Measurements from ENCODE around the gene MCTP1.
"Not testable (repeated sequence)": the region's sequence is repeated elsewhere in the genome, so short reads cannot be mapped to it uniquely, and the experiment has no call there.

The MCTP1 gene

GRCh38 chr5:94972268-94972667 lies 312.6 kb downstream of the MCTP1 start:
- DNase-seq (ENCODE audit: low read depth in 2 of 3, low spot score in 2 of 3), result no peak

GRCh38 chr5:94969174-94969573 lies 315.7 kb downstream of the MCTP1 start:
- DNase-seq (ENCODE audit: low read depth in 2 of 3, low spot score in 2 of 3), result no peak

- no peak for DNase-seq (ENCODE audit: low read depth in 2 of 3, low spot score in 2 of 3)
These were observed 316.3 kb downstream of the MCTP1 start for GRCh38 chr5:94968507-94969095.

- DNase-seq (ENCODE audit: low read depth in 2 of 3, low spot score in 2 of 3), result no peak
These were observed 317.4 kb downstream of the MCTP1 start for GRCh38 chr5:94967525-94967924.

GRCh38 chr5:94959279-94959678 lies 325.6 kb downstream of the MCTP1 start:
- DNase-seq (ENCODE audit: low read depth in 2 of 3, low spot score in 2 of 3), result not testable (repeated sequence)

GRCh38 chr5:94945656-94946055 lies 339.2 kb downstream of the MCTP1 start:
- DNase-seq (ENCODE audit: low read depth in 2 of 3, low spot score in 2 of 3), result no peak

GRCh38 chr5:94944160-94944559 lies 340.7 kb downstream of the MCTP1 start:
- DNase-seq (ENCODE audit: low read depth in 2 of 3, low spot score in 2 of 3), result no peak

- no peak for DNase-seq (ENCODE audit: low read depth in 2 of 3, low spot score in 2 of 3)
These were observed 343.7 kb downstream of the MCTP1 start for GRCh38 chr5:94941122-94941755.

GRCh38 chr5:94932259-94932658 lies 352.6 kb downstream of the MCTP1 start:
- no peak for DNase-seq (ENCODE audit: low read depth in 2 of 3, low spot score in 2 of 3)

GRCh38 chr5:94928891-94929290 lies 356.0 kb downstream of the MCTP1 start:
- DNase-seq (ENCODE audit: low read depth in 2 of 3, low spot score in 2 of 3), result no peak

GRCh38 chr5:94920570-94920969 lies 364.3 kb downstream of the MCTP1 start:
- no peak for DNase-seq (ENCODE audit: low read depth in 2 of 3, low spot score in 2 of 3)

GRCh38 chr5:94916619-94917018 lies 368.3 kb downstream of the MCTP1 start:
- no peak for DNase-seq (ENCODE audit: low read depth in 2 of 3, low spot score in 2 of 3)

- DNase-seq (ENCODE audit: low read depth in 2 of 3, low spot score in 2 of 3), result no peak
These were observed 373.6 kb downstream of the MCTP1 start for GRCh38 chr5:94911276-94911675.

- no peak for DNase-seq (ENCODE audit: low read depth in 2 of 3, low spot score in 2 of 3)
These were observed 374.2 kb downstream of the MCTP1 start for GRCh38 chr5:94910721-94911120.

- DNase-seq (ENCODE audit: low read depth in 2 of 3, low spot score in 2 of 3), result no peak
These were observed 375.9 kb downstream of the MCTP1 start for GRCh38 chr5:94908889-94909480.

- no peak for DNase-seq (ENCODE audit: low read depth in 2 of 3, low spot score in 2 of 3)
These were observed 378.1 kb downstream of the MCTP1 start for GRCh38 chr5:94906750-94907149.

GRCh38 chr5:94903726-94904125 lies 381.2 kb downstream of the MCTP1 start:
- DNase-seq (ENCODE audit: low read depth in 2 of 3, low spot score in 2 of 3), result no peak

GRCh38 chr5:94901191-94901979 lies 383.5 kb downstream of the MCTP1 start:
- DNase-seq (ENCODE audit: low read depth in 2 of 3, low spot score in 2 of 3), result no peak

- DNase-seq (ENCODE audit: low read depth in 2 of 3, low spot score in 2 of 3), result no peak
These were observed 384.8 kb downstream of the MCTP1 start for GRCh38 chr5:94900006-94900505.

GRCh38 chr5:94893412-94894135 lies 391.3 kb downstream of the MCTP1 start:
- DNase-seq (ENCODE audit: low read depth in 2 of 3, low spot score in 2 of 3), result no peak

GRCh38 chr5:94891972-94892371 lies 392.9 kb downstream of the MCTP1 start:
- no peak for DNase-seq (ENCODE audit: low read depth in 2 of 3, low spot score in 2 of 3)
